ENCODE measurements around the gene CT47C1.
"Not testable (repeated sequence)": the region's sequence is repeated elsewhere in the genome, so short reads cannot be mapped to it uniquely, and the experiment has no call there.

Gene CT47C1

GRCh38 chrX:119072744-119073143 lies at the start of gene CT47C1:
Gene CT47C1, plus strand, starts transcription at chrX:119072993. Its CDS starts 233 bp downstream, at chrX:119073226.
- DNase-seq (ENCODE audit: low spot score): no peak
- H3K27ac ChIP-seq: no peak within 1 kb of the TSS
- no peak within 1 kb of the TSS for H3K4me3 ChIP-seq
- TF ChIP-seq, protein P1, sequence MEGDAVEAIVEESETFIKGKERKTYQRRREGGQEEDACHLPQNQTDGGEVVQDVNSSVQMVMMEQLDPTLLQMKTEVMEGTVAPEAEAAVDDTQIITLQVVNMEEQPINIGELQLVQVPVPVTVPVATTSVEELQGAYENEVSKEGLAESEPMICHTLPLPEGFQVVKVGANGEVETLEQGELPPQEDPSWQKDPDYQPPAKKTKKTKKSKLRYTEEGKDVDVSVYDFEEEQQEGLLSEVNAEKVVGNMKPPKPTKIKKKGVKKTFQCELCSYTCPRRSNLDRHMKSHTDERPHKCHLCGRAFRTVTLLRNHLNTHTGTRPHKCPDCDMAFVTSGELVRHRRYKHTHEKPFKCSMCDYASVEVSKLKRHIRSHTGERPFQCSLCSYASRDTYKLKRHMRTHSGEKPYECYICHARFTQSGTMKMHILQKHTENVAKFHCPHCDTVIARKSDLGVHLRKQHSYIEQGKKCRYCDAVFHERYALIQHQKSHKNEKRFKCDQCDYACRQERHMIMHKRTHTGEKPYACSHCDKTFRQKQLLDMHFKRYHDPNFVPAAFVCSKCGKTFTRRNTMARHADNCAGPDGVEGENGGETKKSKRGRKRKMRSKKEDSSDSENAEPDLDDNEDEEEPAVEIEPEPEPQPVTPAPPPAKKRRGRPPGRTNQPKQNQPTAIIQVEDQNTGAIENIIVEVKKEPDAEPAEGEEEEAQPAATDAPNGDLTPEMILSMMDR (IDR thresholded peaks at IDR 0.05): no peak

- no peak overlapping the region for H3K4me3 ChIP-seq
- TF ChIP-seq, protein P1 (IDR thresholded peaks at IDR 0.05): no peak
- no peak overlapping the region for H3K27ac ChIP-seq
- DNase-seq (ENCODE audit: low spot score): no peak
These were observed 46.9 kb upstream of the CT47C1 start for GRCh38 chrX:119025900-119026299.

DNA sequence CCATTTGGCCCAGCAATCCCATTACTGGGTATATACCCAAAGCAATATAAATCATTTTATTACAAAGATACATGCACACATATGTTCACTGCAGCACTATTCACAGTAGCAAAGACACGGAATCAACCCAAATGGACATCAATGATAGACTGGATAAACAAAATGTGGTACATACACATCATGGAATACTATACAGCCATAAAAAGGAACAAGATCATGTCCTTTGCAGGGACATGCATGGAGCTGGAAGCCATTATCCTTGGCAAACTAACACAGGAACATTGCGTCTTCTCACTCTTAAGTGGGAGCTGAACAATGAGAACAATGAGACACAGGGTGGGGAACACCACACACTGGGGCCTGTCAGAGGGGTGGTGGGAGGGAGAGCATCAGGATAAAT lies 46.4 kb upstream of the CT47C1 start:
- not testable (repeated sequence) for H3K4me3 ChIP-seq; DNase-seq (ENCODE audit: low spot score); H3K27ac ChIP-seq

- H3K27ac ChIP-seq: peak overlapping the region in 1 of 2 donors; percentile 56
- not testable (repeated sequence) for DNase-seq (ENCODE audit: low spot score); H3K4me3 ChIP-seq
These were observed 44.6 kb upstream of the CT47C1 start for GRCh38 chrX:119027960-119028732.

DNA sequence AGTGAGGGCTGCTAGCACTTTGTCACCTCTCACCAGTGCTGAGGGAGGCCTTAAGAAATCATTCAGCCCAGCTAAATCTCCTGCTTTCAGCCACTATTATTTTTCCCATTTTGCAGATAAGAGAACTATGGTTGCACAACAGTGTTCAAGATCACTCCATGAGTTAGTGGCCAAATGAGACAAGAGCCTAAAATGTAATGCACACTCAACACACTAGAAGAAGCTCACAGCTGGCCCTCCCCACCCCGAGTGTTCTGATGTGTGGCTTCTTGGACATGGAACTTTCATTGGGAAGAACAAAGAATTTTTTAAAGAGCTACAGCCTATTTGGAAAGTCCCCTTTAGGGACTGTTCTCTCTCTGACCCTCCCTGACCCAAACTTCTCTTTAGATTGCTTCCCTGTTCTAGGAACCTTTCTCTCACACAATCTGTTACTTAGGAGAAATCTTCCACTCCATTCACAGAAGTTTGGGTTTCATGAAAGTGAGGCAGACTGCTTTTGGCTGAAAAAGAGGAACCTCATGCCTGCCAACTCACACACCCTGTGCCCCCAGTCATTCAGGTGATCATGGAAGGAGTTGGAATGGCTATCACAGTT lies 44.0 kb upstream of the CT47C1 start:
- no peak for DNase-seq (ENCODE audit: low spot score)
- TF ChIP-seq, protein P1 (IDR thresholded peaks at IDR 0.05): no peak
- H3K4me3 ChIP-seq: no peak overlapping the region
- peak overlapping the region in 1 of 2 donors; percentile 56 for H3K27ac ChIP-seq

DNA sequence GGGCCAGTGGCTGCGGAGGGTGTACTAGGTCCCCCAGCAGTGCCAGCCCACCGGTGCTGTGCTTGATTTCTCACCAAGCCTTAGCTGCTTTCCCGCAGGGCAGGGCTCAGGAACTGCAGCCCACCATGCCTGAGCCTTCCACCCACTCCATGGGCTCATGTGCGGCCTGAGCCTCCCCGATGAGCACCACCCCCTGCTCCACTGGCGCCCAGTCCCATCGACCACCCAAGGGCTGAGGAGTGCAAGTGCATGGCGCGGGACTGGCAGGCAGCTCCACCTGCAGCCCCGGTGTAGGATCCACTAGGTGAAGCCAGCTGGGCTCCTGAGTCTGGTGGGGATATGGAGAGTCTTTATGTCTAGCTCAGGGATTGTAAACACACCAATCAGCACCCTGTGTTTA lies 43.1 kb upstream of the CT47C1 start:
- H3K4me3 ChIP-seq; DNase-seq (ENCODE audit: low spot score); H3K27ac ChIP-seq: not testable (repeated sequence)

GRCh38 chrX:119030990-119031389 lies 41.8 kb upstream of the CT47C1 start:
- TF ChIP-seq, protein P1 (IDR thresholded peaks at IDR 0.05): no peak
- H3K4me3 ChIP-seq: no peak overlapping the region
- no peak overlapping the region for H3K27ac ChIP-seq
- no peak for DNase-seq (ENCODE audit: low spot score)

- Histone ChIP-seq H3K27ac (no peak overlapping the region), H3K4me3 (no peak overlapping the region)
- no peak for DNase-seq (ENCODE audit: low spot score)
- TF ChIP-seq, protein P1 (IDR thresholded peaks at IDR 0.05): no peak
These were observed 36.4 kb upstream of the CT47C1 start for GRCh38 chrX:119036107-119037029.

All from coronary artery (tissue), 2 donors.